CD4-positive, CD25-positive, alpha-beta regulatory T cell (primary cell): Measurements from ENCODE around the gene F8. TPM values are rescaled to one million over a fixed set of nuclear protein-coding genes. Genes with fewer than 3 reads are reported as not detected.

Source experiments
- ATAC-seq, 2 donors: fragments of 150-1000 bp; cut with Tn5 transposase; one replicate each; pipeline ENCODE4 v1.10.0; 2021; ENCODE audit warnings: low read depth in 2 of 2, moderate number of reproducible peaks in 2 of 2, moderate library complexity in 1 of 2
- DNase-seq, 3 donors: peaks; one replicate each; pipeline versions ENCODE4 v3.0.0 to v3.0.0-alpha.2; 2012 to 2022; ENCODE audit warnings: mixed read lengths in 1 of 3
- H3K27ac ChIP-seq: one replicate; pipeline ENCODE4 v1.7.0; 2013; ENCODE audit warnings: mild to moderate bottlenecking, low read length; ENCODE audit not compliant: insufficient read depth, poor library complexity, severe bottlenecking
- H3K27me3 ChIP-seq: one replicate; pipeline ENCODE4 v1.7.0; 2013; ENCODE audit warnings: low read length; ENCODE audit not compliant: control insufficient read depth, insufficient read depth
- H3K36me3 ChIP-seq: one replicate; pipeline ENCODE4 v1.7.0; 2013; ENCODE audit warnings: mild to moderate bottlenecking, low read length, moderate library complexity; ENCODE audit not compliant: control insufficient read depth, insufficient read depth
- H3K4me1 ChIP-seq: 2 replicates; pipeline ENCODE4 v1.7.0; 2013; ENCODE audit warnings: mild to moderate bottlenecking, low read length; ENCODE audit not compliant: insufficient read depth, control insufficient read depth, poor library complexity, severe bottlenecking
- H3K4me3 ChIP-seq: one replicate; pipeline ENCODE4 v1.7.0; 2013; ENCODE audit warnings: low read depth, mild to moderate bottlenecking, low read length, moderate library complexity
- H3K9me3 ChIP-seq, 2 experiments: 1 replicate in 1 of 2; 2 replicates in 1 of 2; pipeline ENCODE4 v1.7.0; 2013; ENCODE audit warnings: low read length in 2 of 2, mild to moderate bottlenecking in 1 of 2, moderate library complexity in 1 of 2; ENCODE audit not compliant: control insufficient read depth in 2 of 2
- H3K27ac Mint-ChIP-seq, 3 donors: one replicate each; pipeline ENCODE4 v1.8.0; 2020 to 2022; ENCODE audit warnings: mild to moderate bottlenecking in 3 of 3, mixed read lengths in 3 of 3, moderate library complexity in 2 of 3
- H3K27me3 Mint-ChIP-seq: one replicate; pipeline ENCODE4 v1.8.0; 2022; ENCODE audit warnings: mild to moderate bottlenecking, mixed read lengths
- H3K36me3 Mint-ChIP-seq: one replicate; pipeline ENCODE4 v1.8.0; 2020; ENCODE audit warnings: mixed read lengths
- H3K4me1 Mint-ChIP-seq, 4 donors: one replicate each; pipeline ENCODE4 v1.8.0; 2020 to 2022; ENCODE audit warnings: mixed read lengths in 4 of 4, mild to moderate bottlenecking in 1 of 4
- H3K4me3 Mint-ChIP-seq, 4 donors: one replicate each; pipeline ENCODE4 v1.8.0; 2020 to 2022; ENCODE audit warnings: mild to moderate bottlenecking in 4 of 4, mixed read lengths in 4 of 4, moderate library complexity in 3 of 4
- H3K9me3 Mint-ChIP-seq, 7 donors: one replicate each; pipeline ENCODE4 v1.8.0; 2020 to 2022; ENCODE audit warnings: mixed read lengths in 7 of 7, mild to moderate bottlenecking in 3 of 7, moderate library complexity in 2 of 7
- polyA plus RNA-seq, 4 donors: library from polyadenylated mRNA; unstranded; fragments of 300-500 nt; fragmentation: Illumina TruSeq; gene quantifications; one replicate each; pipeline ENCODE4 v1.2.3, GENCODE V29; 2021
- total RNA-seq: library from RNA; stranded (reverse); gene quantifications from one replicate; pipeline ENCODE4 v1.2.3, GENCODE V29; 2022

F8 gene
- total and polyA plus RNA-seq, 5 donors from 2014 or later = 0.89 to 7.3 (median 4.3) TPM

- H3K27ac Mint-ChIP-seq = no peak overlapping the region
- no peaks in the 10 kb centered on the region for H3K4me1 ChIP-seq
- H3K27ac ChIP-seq = no peak overlapping the region
- DNase-seq (no peak), ATAC-seq (no peak)
- H3K9me3 Mint-ChIP-seq = peaks cover 0 to 3% (median 0%) of the 10 kb centered on the region in 7 donors
- no peaks in the 10 kb centered on the region for H3K4me1 Mint-ChIP-seq
- H3K27me3 ChIP-seq = no peaks in the 10 kb centered on the region
- no peaks in the 10 kb centered on the region for H3K9me3 ChIP-seq
- H3K4me3 ChIP-seq = no peak overlapping the region
- no peak overlapping the region for H3K4me3 Mint-ChIP-seq
- no peaks in the 10 kb centered on the region for H3K36me3 ChIP-seq
- peaks cover 2% of the 10 kb centered on the region for H3K36me3 Mint-ChIP-seq
- H3K27me3 Mint-ChIP-seq = no peaks in the 10 kb centered on the region
Observed at GRCh38 chrX:154850957-154851611, 171.4 kb downstream of the F8 start.

- no peak overlapping the region for H3K4me3 Mint-ChIP-seq
- no peaks in the 10 kb centered on the region for H3K36me3 Mint-ChIP-seq
- ATAC-seq = peak; percentile 43 to 64
- no peaks in the 10 kb centered on the region for H3K9me3 ChIP-seq
- H3K27ac Mint-ChIP-seq = no peak overlapping the region
- H3K36me3 ChIP-seq = no peaks in the 10 kb centered on the region
- H3K9me3 Mint-ChIP-seq = no peaks in the 10 kb centered on the region
- H3K27me3 ChIP-seq = no peaks in the 10 kb centered on the region
- H3K4me1 ChIP-seq = no peaks in the 10 kb centered on the region
- H3K27me3 Mint-ChIP-seq = no peaks in the 10 kb centered on the region
- no peak overlapping the region for H3K4me3 ChIP-seq
- no peak overlapping the region for H3K27ac ChIP-seq
- no peaks in the 10 kb centered on the region for H3K4me1 Mint-ChIP-seq
- peak in 2 of 3 donors; percentile 49 to 71 for DNase-seq
Observed at GRCh38 chrX:154840856-154841255, 181.7 kb downstream of the F8 start.

GRCh38 chrX:154836163-154836562 lies 186.4 kb downstream of the F8 start:
- Mint-ChIP-seq H3K27me3 (no peaks in the 10 kb centered on the region), H3K4me3 (no peak overlapping the region), H3K4me1 (no peaks in the 10 kb centered on the region), H3K27ac (no peak overlapping the region), H3K9me3 (no peaks in the 10 kb centered on the region), H3K36me3 (no peaks in the 10 kb centered on the region)
- no peak for DNase-seq
- Histone ChIP-seq H3K9me3 (no peaks in the 10 kb centered on the region), H3K36me3 (no peaks in the 10 kb centered on the region), H3K4me3 (no peak overlapping the region), H3K4me1 (no peaks in the 10 kb centered on the region), H3K27me3 (peaks cover 2% of the 10 kb centered on the region), H3K27ac (no peak overlapping the region)
- ATAC-seq = no peak

GRCh38 chrX:154834562-154834961 lies 188.0 kb downstream of the F8 start, which contains the start of gene SMIM9:
TSS of gene SMIM9 (minus strand) at chrX:154834662. CDS start at chrX:154830856, 3,806 bp downstream.
- H3K36me3 ChIP-seq = no peaks in the 10 kb centered on the region
- H3K4me1 Mint-ChIP-seq = no peaks in the 10 kb centered on the region
- no peak within 1 kb of the TSS for H3K4me3 ChIP-seq
- no peak within 1 kb of the TSS for H3K4me3 Mint-ChIP-seq
- DNase-seq (no peak), ATAC-seq (no peak)
- H3K9me3 ChIP-seq = no peaks in the 10 kb centered on the region
- H3K4me1 ChIP-seq = no peaks in the 10 kb centered on the region
- H3K27ac Mint-ChIP-seq = no peak within 1 kb of the TSS
- H3K27me3 Mint-ChIP-seq = no peaks in the 10 kb centered on the region
- no peaks in the 10 kb centered on the region for H3K9me3 Mint-ChIP-seq
- H3K27ac ChIP-seq = no peak within 1 kb of the TSS
- H3K36me3 Mint-ChIP-seq = no peaks in the 10 kb centered on the region
- peaks cover 2% of the 10 kb centered on the region for H3K27me3 ChIP-seq

GRCh38 chrX:154833746-154834274 lies 188.7 kb downstream of the F8 start:
- H3K36me3 Mint-ChIP-seq = no peaks in the 10 kb centered on the region
- Histone ChIP-seq H3K4me3 (no peak overlapping the region), H3K9me3 (no peaks in the 10 kb centered on the region), H3K36me3 (no peaks in the 10 kb centered on the region), H3K4me1 (no peaks in the 10 kb centered on the region), H3K27me3 (peaks cover 2% of the 10 kb centered on the region), H3K27ac (no peak overlapping the region)
- H3K4me1 Mint-ChIP-seq = peaks cover 0 to under 1% (median 0%) of the 10 kb centered on the region in 4 donors
- no peak overlapping the region for H3K4me3 Mint-ChIP-seq
- H3K27me3 Mint-ChIP-seq = no peaks in the 10 kb centered on the region
- ATAC-seq (no peak), DNase-seq (no peak)
- no peaks in the 10 kb centered on the region for H3K9me3 Mint-ChIP-seq
- H3K27ac Mint-ChIP-seq = no peak overlapping the region

- DNase-seq = no peak
- peaks cover 3 to 13% (median 8%) of the 10 kb centered on the region in 4 donors for H3K4me1 Mint-ChIP-seq
- Histone ChIP-seq H3K4me1 (no peaks in the 10 kb centered on the region), H3K27ac (no peak overlapping the region), H3K9me3 (no peaks in the 10 kb centered on the region), H3K36me3 (no peaks in the 10 kb centered on the region), H3K4me3 (no peak overlapping the region), H3K27me3 (peaks cover 2% of the 10 kb centered on the region)
- no peaks in the 10 kb centered on the region for H3K36me3 Mint-ChIP-seq
- H3K27ac Mint-ChIP-seq = peak overlapping the region in 1 of 3 donors; percentile 79
- no peaks in the 10 kb centered on the region for H3K9me3 Mint-ChIP-seq
- H3K4me3 Mint-ChIP-seq = no peak overlapping the region
- H3K27me3 Mint-ChIP-seq = no peaks in the 10 kb centered on the region
- no peak for ATAC-seq
Observed at GRCh38 chrX:154829926-154830442, 192.5 kb downstream of the F8 start.

- no peak for ATAC-seq
- Mint-ChIP-seq H3K36me3 (no peaks in the 10 kb centered on the region), H3K4me3 (no peak overlapping the region), H3K27ac (no peak overlapping the region), H3K9me3 (no peaks in the 10 kb centered on the region), H3K27me3 (no peaks in the 10 kb centered on the region), H3K4me1 (peaks cover 3 to 13% (median 8%) of the 10 kb centered on the region in 4 donors)
- no peak overlapping the region for H3K27ac ChIP-seq
- H3K4me3 ChIP-seq = no peak overlapping the region
- no peak for DNase-seq
- H3K9me3 ChIP-seq = no peaks in the 10 kb centered on the region
- no peaks in the 10 kb centered on the region for H3K4me1 ChIP-seq
- no peaks in the 10 kb centered on the region for H3K36me3 ChIP-seq
- H3K27me3 ChIP-seq = peaks cover 2% of the 10 kb centered on the region
Observed at GRCh38 chrX:154829134-154829533, 193.4 kb downstream of the F8 start.

- H3K4me1 ChIP-seq = no peaks in the 10 kb centered on the region
Observed at GRCh38 chrX:154828016-154828408, 194.5 kb downstream of the F8 start.

More at GRCh38 chrX:154828016-154828408, 194.5 kb downstream of the F8 start:
- no peaks in the 10 kb centered on the region for H3K36me3 ChIP-seq
- no peak overlapping the region for H3K4me3 ChIP-seq
- H3K36me3 Mint-ChIP-seq = no peaks in the 10 kb centered on the region
- H3K27me3 Mint-ChIP-seq = no peaks in the 10 kb centered on the region
- no peak overlapping the region for H3K27ac ChIP-seq
- H3K9me3 Mint-ChIP-seq = no peaks in the 10 kb centered on the region
- peaks cover 3 to 13% (median 8%) of the 10 kb centered on the region in 4 donors for H3K4me1 Mint-ChIP-seq
- DNase-seq (no peak), ATAC-seq (no peak)
- peak overlapping the region in 1 of 3 donors; percentile 67 for H3K27ac Mint-ChIP-seq
- H3K9me3 ChIP-seq = no peaks in the 10 kb centered on the region
- no peak overlapping the region for H3K4me3 Mint-ChIP-seq
- H3K27me3 ChIP-seq = peaks cover 2% of the 10 kb centered on the region
